IMR-90 (cell line): Measurements from ENCODE around the gene DCUN1D3. TPM values are rescaled to one million over a fixed set of nuclear protein-coding genes. Genes with fewer than 3 reads are reported as not detected.

Experiments
- ATAC-seq: fragments of 200-7000 bp; cut with Tn5 transposase; 2 replicates; pipeline ENCODE4 v1.9.1; 2020; ENCODE audit warnings: low read depth, mild to moderate bottlenecking, moderate library complexity
- BruUV-seq: library from RNA; stranded (reverse); fragments of 400-500 nt; replicated peaks from 2 replicates; lab custom pipeline; 2021; lab: Mats Ljungman, UMichigan
- CTCF ChIA-PET: fragments of 300-600 bp; formaldehyde crosslinking; extraction: SDS; loops from one replicate; lab custom pipeline; 2021; ENCODE audit warnings: antibody characterized with exemption; lab: Yijun Ruan, JAX
- POLR2A ChIA-PET: fragments of 300-600 bp; sonication (Branson Sonifier 250); formaldehyde crosslinking; loops from one replicate; lab custom pipeline; 2022; ENCODE audit warnings: antibody characterized with exemption; ENCODE audit not compliant: unreplicated experiment; lab: Charles Lee
- DNase-seq: peaks from one replicate; pipeline ENCODE4 v3.0.0; 2013
- H2AFZ ChIP-seq: replicated peaks from 2 replicates; pipeline ENCODE3; 2013; ENCODE audit warnings: low read length, mild to moderate bottlenecking; ENCODE audit not compliant: poor library complexity
- H2AK5ac ChIP-seq: 2 replicates; pipeline ENCODE4 v1.6.1; 2013; ENCODE audit warnings: low read depth, low read length, inconsistent platforms
- H2AK9ac ChIP-seq: replicated peaks from 2 replicates; pipeline ENCODE3; 2013; ENCODE audit warnings: mild to moderate bottlenecking, low read depth, low read length, moderate library complexity; ENCODE audit not compliant: poor library complexity
- H2BK120ac ChIP-seq: 2 replicates; pipeline ENCODE4 v1.6.1; 2013; ENCODE audit warnings: low read depth, low read length, inconsistent platforms
- H2BK15ac ChIP-seq: 3 replicates; pipeline ENCODE4 v1.6.1; 2013; ENCODE audit warnings: low read depth, low read length, inconsistent platforms
- H2BK20ac ChIP-seq: 2 replicates; pipeline ENCODE4 v1.6.1; 2013; ENCODE audit warnings: low read depth, mild to moderate bottlenecking, inconsistent platforms, low read length, moderate library complexity
- H2BK5ac ChIP-seq: 2 replicates; pipeline ENCODE4 v1.6.1; 2013; ENCODE audit warnings: mild to moderate bottlenecking, low read depth, low read length, inconsistent platforms; ENCODE audit not compliant: poor library complexity, severe bottlenecking
- H3K14ac ChIP-seq: replicated peaks from 2 replicates; pipeline ENCODE4 v1.6.1; 2013; ENCODE audit warnings: low read depth, low read length, inconsistent platforms
- H3K18ac ChIP-seq: 2 replicates; pipeline ENCODE4 v1.6.1; 2013; ENCODE audit warnings: low read depth, low read length, control low read depth
- H3K23ac ChIP-seq: 2 replicates; pipeline ENCODE4 v1.6.1; 2013; ENCODE audit warnings: low read depth, low read length, inconsistent platforms
- H3K27ac ChIP-seq: 2 replicates; pipeline ENCODE4 v1.5.1; 2013; ENCODE audit warnings: mild to moderate bottlenecking, control low read depth, low read length; ENCODE audit not compliant: insufficient read depth
- H3K27me3 ChIP-seq: 2 replicates; pipeline ENCODE4 v1.6.1; 2013; ENCODE audit warnings: low read length; ENCODE audit not compliant: control insufficient read depth, insufficient read depth
- H3K36me3 ChIP-seq: 2 replicates; pipeline ENCODE4 v1.6.1; 2013; ENCODE audit warnings: low read length, mixed read lengths; ENCODE audit not compliant: control insufficient read depth, insufficient read depth
- H3K4ac ChIP-seq: 2 replicates; pipeline ENCODE4 v1.6.1; 2013; ENCODE audit warnings: low read depth, low read length, inconsistent platforms
- H3K4me1 ChIP-seq: 2 replicates; pipeline ENCODE4 v1.6.1; 2013; ENCODE audit warnings: low read length, mixed read lengths; ENCODE audit not compliant: control insufficient read depth, insufficient read depth
- H3K4me2 ChIP-seq: 2 replicates; pipeline ENCODE4 v1.6.1; 2013; ENCODE audit warnings: low read depth, mild to moderate bottlenecking, control low read depth, low read length, moderate library complexity
- H3K4me3 ChIP-seq: 2 replicates; pipeline ENCODE4 v1.5.1; 2013; ENCODE audit warnings: low read depth, mild to moderate bottlenecking, control low read depth, low read length, moderate library complexity; ENCODE audit not compliant: insufficient read depth
- H3K56ac ChIP-seq: 2 replicates; pipeline ENCODE4 v1.6.1; 2013; ENCODE audit warnings: low read length, inconsistent platforms; ENCODE audit not compliant: insufficient read depth; ENCODE audit errors: extremely low read depth
- H3K79me1 ChIP-seq, 2 experiments: 2 replicates each; pipeline ENCODE4 v1.6.1; 2013; ENCODE audit warnings: low read length in 2 of 2, inconsistent platforms in 1 of 2, low read depth in 1 of 2
- H3K9ac ChIP-seq: 2 replicates; pipeline ENCODE4 v1.6.1; 2013; ENCODE audit warnings: low read depth, low read length, control low read depth
- H3K9me1 ChIP-seq: 2 replicates; pipeline ENCODE4 v1.6.1; 2013; ENCODE audit warnings: low read length, inconsistent platforms; ENCODE audit not compliant: insufficient read depth
- H3K9me3 ChIP-seq: 2 replicates; pipeline ENCODE4 v1.6.1; 2013; ENCODE audit warnings: low read length; ENCODE audit not compliant: control insufficient read depth, insufficient read depth
- H4K20me1 ChIP-seq: 2 replicates; pipeline ENCODE4 v1.6.1; 2013; ENCODE audit warnings: low read length, inconsistent platforms; ENCODE audit not compliant: insufficient read depth
- H4K5ac ChIP-seq: 2 replicates; pipeline ENCODE4 v1.6.1; 2013; ENCODE audit warnings: mild to moderate bottlenecking, low read depth, low read length, control low read depth
- H4K8ac ChIP-seq, 2 experiments: 2 replicates each; pipeline ENCODE4 v1.6.1; 2013; ENCODE audit warnings: low read depth in 2 of 2, low read length in 2 of 2, control low read depth in 1 of 2, inconsistent platforms in 1 of 2
- H4K91ac ChIP-seq: 2 replicates; pipeline ENCODE4 v1.6.1; 2013; ENCODE audit warnings: low read depth, low read length, inconsistent platforms; ENCODE audit not compliant: insufficient read depth
- BHLHE40 ChIP-seq: fragments of 150-350 bp; IDR thresholded peaks from 2 replicates; pipeline ENCODE4 v1.6.1; 2016; ENCODE audit warnings: mild to moderate bottlenecking, low read depth, low read length
- CEBPB ChIP-seq: IDR thresholded peaks from 2 replicates; pipeline ENCODE4 v1.6.1; 2012; ENCODE audit warnings: low read depth, low read length, improper control_type of control experiment
- CHD1 ChIP-seq: IDR thresholded peaks from 2 replicates; pipeline ENCODE4 v1.6.1; 2012; ENCODE audit warnings: low read depth, low read length, improper control_type of control experiment
- CTCF ChIP-seq: conservative IDR thresholded peaks from 2 replicates; pipeline ENCODE4 v1.5.1; 2012; ENCODE audit warnings: mild to moderate bottlenecking, low read depth, low read length, improper control_type of control experiment
- FOS ChIP-seq: fragments of 150-350 bp; IDR thresholded peaks from 2 replicates; pipeline ENCODE4 v1.6.1; 2016; ENCODE audit warnings: low read depth, low read length
- MAFK ChIP-seq: IDR thresholded peaks from 2 replicates; pipeline ENCODE4 v1.6.1; 2012; ENCODE audit warnings: low read depth, low read length, improper control_type of control experiment
- MAZ ChIP-seq: IDR thresholded peaks from 2 replicates; pipeline ENCODE4 v1.6.1; 2012; ENCODE audit warnings: low read depth, mild to moderate bottlenecking, low read length, improper control_type of control experiment, moderate library complexity, borderline replicate concordance
- MXI1 ChIP-seq: IDR thresholded peaks from 2 replicates; pipeline ENCODE4 v1.6.1; 2012; ENCODE audit warnings: low read depth, mild to moderate bottlenecking, low read length, moderate library complexity, borderline replicate concordance
- NFE2L2 ChIP-seq: fragments of 150-350 bp; IDR thresholded peaks from 2 replicates; pipeline ENCODE4 v1.6.1; 2016; ENCODE audit warnings: low read depth, mild to moderate bottlenecking, low read length
- POLR2A ChIP-seq: IDR thresholded peaks from 2 replicates; pipeline ENCODE4 v1.6.1; 2012; ENCODE audit warnings: mild to moderate bottlenecking, low read depth, low read length
- RAD21 ChIP-seq: IDR thresholded peaks from 2 replicates; pipeline ENCODE4 v1.6.1; 2012; ENCODE audit warnings: low read length, improper control_type of control experiment
- RCOR1 ChIP-seq: IDR thresholded peaks from 2 replicates; pipeline ENCODE4 v1.6.1; 2012; ENCODE audit warnings: mild to moderate bottlenecking, low read length, improper control_type of control experiment; ENCODE audit not compliant: insufficient replicate concordance
- RFX5 ChIP-seq: IDR thresholded peaks from 2 replicates; pipeline ENCODE4 v1.8.0; 2012; ENCODE audit warnings: low read depth, mild to moderate bottlenecking, low read length, moderate library complexity
- SMC3 ChIP-seq: fragments of 150-350 bp; IDR thresholded peaks from 2 replicates; pipeline ENCODE4 v1.6.1; 2016; ENCODE audit warnings: low read depth, mild to moderate bottlenecking, antibody characterized with exemption, low read length, moderate library complexity
- WGBS, 2 experiments: methylation state at CpG; one replicate each; pipeline versions ENCODE4 v1.1.5 to v1.1.7; 2013; ENCODE audit warnings: missing lambda C conversion rate in 2 of 2; ENCODE audit not compliant: insufficient read length in 1 of 2; ENCODE audit errors: extremely low coverage in 2 of 2; 5-methylcytosine and 5-hydroxymethylcytosine counted together
- dilution Hi-C: fragments of 300-500 bp; cut with HindIII; formaldehyde crosslinking; loops from one replicate; pipeline ENCODE4 v1.14.3; 2018; ENCODE audit warnings: low sequenced_read_pairs; ENCODE audit not compliant: unreplicated experiment
- in situ Hi-C: fragments of 300-500 bp; cut with MboI; formaldehyde crosslinking; loops from 3 replicates; pipeline ENCODE4 v1.14.3; 2019; ENCODE audit warnings: low sequenced_read_pairs, inconsistent platforms, mixed read lengths
- intact Hi-C: fragments of 100-400 bp; cut with micrococcal nuclease; formaldehyde crosslinking; loops from 2 replicates; pipeline ENCODE4 v1.10.0; 2022
- polyA plus RNA-seq, 3 experiments: library from polyadenylated mRNA; depleted of rRNA; stranded (reverse); fragments of >200 nt; gene quantifications; 2 replicates each; pipeline ENCODE4 v1.2.3, GENCODE V29; 2012; ENCODE audit warnings: low replicate concordance in 1 of 3
- total RNA-seq: library from RNA; depleted of rRNA; stranded (reverse); fragments of >200 nt; gene quantifications from 2 replicates; pipeline ENCODE4 v1.2.3, GENCODE V29; 2012
- TF ChIP-seq, protein P1 (sequence below): fragments of 150-350 bp; IDR thresholded peaks from 2 replicates; pipeline ENCODE4 v1.6.1; 2017; ENCODE audit warnings: mild to moderate bottlenecking, antibody characterized with exemption, low read length, low read depth
- TF ChIP-seq, protein P2 (sequence below): fragments of 150-350 bp; IDR thresholded peaks from 2 replicates; pipeline ENCODE4 v1.6.1; 2016; ENCODE audit warnings: low read depth, mild to moderate bottlenecking, low read length, moderate library complexity, borderline replicate concordance

DCUN1D3 gene
- total and polyA plus RNA-seq, 2 of the 4 experiments (the other 2 are of a cell fraction): 8.1 to 42.3 TPM

GRCh38 chr16:20941636-20941926 is 41.4 kb upstream of the DCUN1D3 start:
- WGBS, 2 experiments: no CpG with 5 or more reads among the region's 6 CpGs
- Histone ChIP-seq H3K23ac (no peak overlapping the region), H3K27me3 (no peaks in the 10 kb centered on the region; the same call in 1 of the 2 replicates), H3K79me1 (no peaks in the 10 kb centered on the region), H2BK15ac (no peak overlapping the region), H4K91ac (no peak overlapping the region), H2AFZ (no peak overlapping the region), H2BK5ac (no peak overlapping the region), H3K56ac (no peak overlapping the region), H2BK120ac (no peak overlapping the region), H3K9ac (no peak overlapping the region), H3K14ac (no peak overlapping the region), H2BK20ac (no peak overlapping the region), H3K36me3 (no peaks in the 10 kb centered on the region), H2AK5ac (no peak overlapping the region), H3K9me3 (no peaks in the 10 kb centered on the region), H3K9me1 (no peaks in the 10 kb centered on the region), H4K5ac (no peak overlapping the region), H3K4me2 (no peak overlapping the region), H3K4me1 (no peaks in the 10 kb centered on the region), H4K20me1 (no peaks in the 10 kb centered on the region), H3K4ac (no peak overlapping the region), H4K8ac (no peak overlapping the region), H3K18ac (no peak overlapping the region), H2AK9ac (no peak overlapping the region), H3K27ac (no peak overlapping the region), H3K4me3 (no peak overlapping the region)
- no peak for TF ChIP-seq MAZ
- TF ChIP-seq, protein P1, sequence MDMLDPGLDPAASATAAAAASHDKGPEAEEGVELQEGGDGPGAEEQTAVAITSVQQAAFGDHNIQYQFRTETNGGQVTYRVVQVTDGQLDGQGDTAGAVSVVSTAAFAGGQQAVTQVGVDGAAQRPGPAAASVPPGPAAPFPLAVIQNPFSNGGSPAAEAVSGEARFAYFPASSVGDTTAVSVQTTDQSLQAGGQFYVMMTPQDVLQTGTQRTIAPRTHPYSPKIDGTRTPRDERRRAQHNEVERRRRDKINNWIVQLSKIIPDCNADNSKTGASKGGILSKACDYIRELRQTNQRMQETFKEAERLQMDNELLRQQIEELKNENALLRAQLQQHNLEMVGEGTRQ: no peak
- no peak for TF ChIP-seq FOS
- no peak for TF ChIP-seq MXI1
- TF ChIP-seq RFX5: no peak
- no peak for TF ChIP-seq RAD21
- no peak for TF ChIP-seq POLR2A
- no peak for TF ChIP-seq RCOR1
- TF ChIP-seq, protein P2, sequence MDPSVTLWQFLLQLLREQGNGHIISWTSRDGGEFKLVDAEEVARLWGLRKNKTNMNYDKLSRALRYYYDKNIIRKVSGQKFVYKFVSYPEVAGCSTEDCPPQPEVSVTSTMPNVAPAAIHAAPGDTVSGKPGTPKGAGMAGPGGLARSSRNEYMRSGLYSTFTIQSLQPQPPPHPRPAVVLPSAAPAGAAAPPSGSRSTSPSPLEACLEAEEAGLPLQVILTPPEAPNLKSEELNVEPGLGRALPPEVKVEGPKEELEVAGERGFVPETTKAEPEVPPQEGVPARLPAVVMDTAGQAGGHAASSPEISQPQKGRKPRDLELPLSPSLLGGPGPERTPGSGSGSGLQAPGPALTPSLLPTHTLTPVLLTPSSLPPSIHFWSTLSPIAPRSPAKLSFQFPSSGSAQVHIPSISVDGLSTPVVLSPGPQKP: no peak
- no peak for TF ChIP-seq CHD1
- no peak for TF ChIP-seq SMC3
- TF ChIP-seq NFE2L2: no peak
- no peak for TF ChIP-seq CTCF
- TF ChIP-seq BHLHE40: no peak
- no peak for TF ChIP-seq CEBPB
- TF ChIP-seq MAFK: no peak
- CTCF ChIA-PET: no interaction called here
- dilution Hi-C loops (no loop called here), in situ Hi-C loops (no loop called here), intact Hi-C loops (no loop called here)
- DNase-seq (no peak), ATAC-seq (no peak)
- BruUV-seq: no TSS peak
- POLR2A ChIA-PET: interaction anchor here (0.6 kb wide), 1 partner anchor 68 kb away, joined by 5 read pairs; no protein-coding TSS in a partner anchor
